Measurements from ENCODE around the gene CARHSP1.

Gene CARHSP1

GRCh38 chr16:8854298-8854948 lies 14.4 kb downstream of the CARHSP1 start (continued):
- no peak for TF ChIP-seq TSHZ2 (CRISPR knock-in tag; IDR thresholded peaks at IDR 0.05)

- no peak for TF ChIP-seq PPARA (CRISPR knock-in tag; IDR thresholded peaks at IDR 0.05; ENCODE audit: borderline replicate concordance)
- TF ChIP-seq GLIS3 (CRISPR knock-in tag; IDR thresholded peaks at IDR 0.05) = no peak
- no peak for TF ChIP-seq PATZ1 (CRISPR knock-in tag; IDR thresholded peaks at IDR 0.05; ENCODE audit: borderline replicate concordance)
- no peak for TF ChIP-seq ZFP3 (CRISPR knock-in tag; IDR thresholded peaks at IDR 0.05)
- TF ChIP-seq CSRNP3 (CRISPR knock-in tag; IDR thresholded peaks at IDR 0.05) = no peak
- TF ChIP-seq ESRRG (CRISPR knock-in tag; IDR thresholded peaks at IDR 0.05) = no peak
- no peak for TF ChIP-seq ZNF70 (CRISPR knock-in tag; IDR thresholded peaks at IDR 0.05)
- no peak for TF ChIP-seq ARNTL (CRISPR knock-in tag; IDR thresholded peaks at IDR 0.05; ENCODE audit: borderline replicate concordance, low read depth)
- TF ChIP-seq CSDC2 (CRISPR knock-in tag; IDR thresholded peaks at IDR 0.05) = no peak
- no peak for TF ChIP-seq SNAI2 (CRISPR knock-in tag; IDR thresholded peaks at IDR 0.05)
- no peak for TF ChIP-seq POU6F1 (CRISPR knock-in tag; IDR thresholded peaks at IDR 0.05; ENCODE audit: borderline replicate concordance, low read depth)
- TF ChIP-seq ZNF565 (CRISPR knock-in tag; conservative IDR thresholded peaks at IDR 0.05; ENCODE audit: low read depth) = no peak
- no peak for TF ChIP-seq CREB5 (CRISPR knock-in tag; IDR thresholded peaks at IDR 0.05; ENCODE audit: low read depth)
- TF ChIP-seq TCF4 (CRISPR knock-in tag; IDR thresholded peaks at IDR 0.05; ENCODE audit: borderline replicate concordance) = no peak
- no peak for TF ChIP-seq ZC3H10 (CRISPR knock-in tag; IDR thresholded peaks at IDR 0.05)
- TF ChIP-seq TSHZ2 (CRISPR knock-in tag; IDR thresholded peaks at IDR 0.05) = no peak
- TF ChIP-seq ZFP30 (CRISPR knock-in tag; IDR thresholded peaks at IDR 0.05) = no peak
- no peak for TF ChIP-seq TOX (CRISPR knock-in tag; IDR thresholded peaks at IDR 0.05; ENCODE audit: borderline replicate concordance)
- no peak for TF ChIP-seq OSR1 (CRISPR knock-in tag; IDR thresholded peaks at IDR 0.05)
- ATAC-seq = no peak
These were observed 15.2 kb downstream of the CARHSP1 start for GRCh38 chr16:8853611-8854010.

Measured in SK-N-SH treated with all-trans-retinoic acid at 6 μM for 48 hours (cell line).